Measurements from ENCODE around the gene GNB1. TPM values are rescaled to one million over a fixed set of nuclear protein-coding genes. Genes with fewer than 3 reads are reported as not detected.

GNB1 gene
- total and polyA plus RNA-seq, 9 of the 15 experiments (the other 6 are each of a cell fraction or from before 2014, with no cell fraction given): 34.3 to 388 (median 114) TPM

DNA sequence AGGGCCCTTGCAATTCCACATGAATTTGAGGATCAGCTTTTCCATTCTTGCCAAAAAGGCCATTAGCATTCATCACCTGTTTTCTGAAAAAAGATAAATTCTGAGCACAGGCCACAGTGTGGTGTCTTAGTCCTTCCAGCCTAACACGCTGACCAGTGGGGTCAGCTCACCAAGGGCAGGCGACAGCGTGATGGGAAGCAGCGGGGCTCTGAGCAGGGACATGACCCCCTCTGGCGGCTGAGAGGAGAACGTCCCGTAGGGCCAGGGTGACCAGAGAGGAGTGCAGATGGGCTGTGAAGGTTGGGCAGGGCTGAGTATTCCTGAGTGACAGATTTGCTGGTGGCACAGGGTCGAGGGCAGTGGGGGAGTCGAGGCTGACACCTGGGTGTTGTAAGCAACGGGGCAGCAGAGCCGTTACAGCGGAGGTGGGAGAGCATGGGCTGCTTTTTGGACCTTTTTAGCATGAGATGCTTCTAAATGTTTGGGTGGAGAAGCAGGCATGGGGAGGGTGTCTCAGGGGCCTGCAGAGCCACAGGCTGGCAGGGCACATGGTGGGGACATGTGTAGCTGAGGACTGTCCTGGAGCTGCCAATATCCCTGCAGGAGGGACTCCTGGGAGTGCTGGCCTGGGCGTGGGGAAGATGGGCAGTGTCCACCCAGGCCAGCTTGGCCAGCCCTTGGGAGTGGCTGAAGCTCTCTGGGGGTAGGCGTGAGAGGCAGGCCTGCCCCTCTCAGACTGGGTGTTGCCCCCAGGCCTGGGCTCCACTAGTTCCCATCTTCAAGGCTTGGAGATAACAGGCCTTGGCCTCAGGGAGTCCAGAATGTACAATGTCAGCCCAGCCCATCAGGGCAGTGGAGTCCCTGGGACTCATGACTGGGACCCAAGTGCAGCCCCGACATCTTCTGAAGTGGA, 15.6 kb upstream of the GNB1 start (continued):
- no peak for TF ChIP-seq SAFB2 (IDR thresholded peaks at IDR 0.05; ENCODE audit: borderline replicate concordance, low read depth, low read length, severe bottlenecking)
- TF ChIP-seq IFI16 (CRISPR knock-in tag; IDR thresholded peaks at IDR 0.05): no peak
- TF ChIP-seq TEAD4 (IDR thresholded peaks at IDR 0.05; ENCODE audit: low read length): peak; percentile 53
- no peak for TF ChIP-seq TEAD4 (CRISPR knock-in tag; IDR thresholded peaks at IDR 0.05; ENCODE audit: borderline replicate concordance)
- TF ChIP-seq MED1 (CRISPR knock-in tag; IDR thresholded peaks at IDR 0.05; ENCODE audit: borderline replicate concordance): no peak
- TF ChIP-seq GATAD2B (IDR thresholded peaks at IDR 0.05; ENCODE audit: borderline replicate concordance): no peak
- TF ChIP-seq OTX1 (CRISPR knock-in tag; IDR thresholded peaks at IDR 0.05): no peak
- no peak for TF ChIP-seq NFYB (IDR thresholded peaks at IDR 0.05; ENCODE audit: extremely low read depth, insufficient read length)
- TF ChIP-seq ZNF140 (CRISPR knock-in tag; IDR thresholded peaks at IDR 0.05): no peak
- TF ChIP-seq POLR2G (IDR thresholded peaks at IDR 0.05; ENCODE audit: low read depth, low read length): no peak
- peak; percentile 74 for TF ChIP-seq CXXC5 (CRISPR knock-in tag; IDR thresholded peaks at IDR 0.05)
- TF ChIP-seq, protein P1, sequence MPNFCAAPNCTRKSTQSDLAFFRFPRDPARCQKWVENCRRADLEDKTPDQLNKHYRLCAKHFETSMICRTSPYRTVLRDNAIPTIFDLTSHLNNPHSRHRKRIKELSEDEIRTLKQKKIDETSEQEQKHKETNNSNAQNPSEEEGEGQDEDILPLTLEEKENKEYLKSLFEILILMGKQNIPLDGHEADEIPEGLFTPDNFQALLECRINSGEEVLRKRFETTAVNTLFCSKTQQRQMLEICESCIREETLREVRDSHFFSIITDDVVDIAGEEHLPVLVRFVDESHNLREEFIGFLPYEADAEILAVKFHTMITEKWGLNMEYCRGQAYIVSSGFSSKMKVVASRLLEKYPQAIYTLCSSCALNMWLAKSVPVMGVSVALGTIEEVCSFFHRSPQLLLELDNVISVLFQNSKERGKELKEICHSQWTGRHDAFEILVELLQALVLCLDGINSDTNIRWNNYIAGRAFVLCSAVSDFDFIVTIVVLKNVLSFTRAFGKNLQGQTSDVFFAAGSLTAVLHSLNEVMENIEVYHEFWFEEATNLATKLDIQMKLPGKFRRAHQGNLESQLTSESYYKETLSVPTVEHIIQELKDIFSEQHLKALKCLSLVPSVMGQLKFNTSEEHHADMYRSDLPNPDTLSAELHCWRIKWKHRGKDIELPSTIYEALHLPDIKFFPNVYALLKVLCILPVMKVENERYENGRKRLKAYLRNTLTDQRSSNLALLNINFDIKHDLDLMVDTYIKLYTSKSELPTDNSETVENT (CRISPR knock-in tag; IDR thresholded peaks at IDR 0.05): no peak
- TF ChIP-seq MBD2 (IDR thresholded peaks at IDR 0.05; ENCODE audit: borderline replicate concordance, low read depth): no peak
- TF ChIP-seq, protein P2, sequence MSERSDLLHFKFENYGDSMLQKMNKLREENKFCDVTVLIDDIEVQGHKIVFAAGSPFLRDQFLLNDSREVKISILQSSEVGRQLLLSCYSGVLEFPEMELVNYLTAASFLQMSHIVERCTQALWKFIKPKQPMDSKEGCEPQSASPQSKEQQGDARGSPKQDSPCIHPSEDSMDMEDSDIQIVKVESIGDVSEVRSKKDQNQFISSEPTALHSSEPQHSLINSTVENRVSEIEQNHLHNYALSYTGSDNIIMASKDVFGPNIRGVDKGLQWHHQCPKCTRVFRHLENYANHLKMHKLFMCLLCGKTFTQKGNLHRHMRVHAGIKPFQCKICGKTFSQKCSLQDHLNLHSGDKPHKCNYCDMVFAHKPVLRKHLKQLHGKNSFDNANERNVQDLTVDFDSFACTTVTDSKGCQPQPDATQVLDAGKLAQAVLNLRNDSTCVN (CRISPR knock-in tag; IDR thresholded peaks at IDR 0.05): no peak
- TF ChIP-seq, protein P3, sequence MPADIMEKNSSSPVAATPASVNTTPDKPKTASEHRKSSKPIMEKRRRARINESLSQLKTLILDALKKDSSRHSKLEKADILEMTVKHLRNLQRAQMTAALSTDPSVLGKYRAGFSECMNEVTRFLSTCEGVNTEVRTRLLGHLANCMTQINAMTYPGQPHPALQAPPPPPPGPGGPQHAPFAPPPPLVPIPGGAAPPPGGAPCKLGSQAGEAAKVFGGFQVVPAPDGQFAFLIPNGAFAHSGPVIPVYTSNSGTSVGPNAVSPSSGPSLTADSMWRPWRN (IDR thresholded peaks at IDR 0.05; ENCODE audit: low read depth): no peak
- no peak for TF ChIP-seq ZNF785 (CRISPR knock-in tag; IDR thresholded peaks at IDR 0.05)
- TF ChIP-seq, protein P4, sequence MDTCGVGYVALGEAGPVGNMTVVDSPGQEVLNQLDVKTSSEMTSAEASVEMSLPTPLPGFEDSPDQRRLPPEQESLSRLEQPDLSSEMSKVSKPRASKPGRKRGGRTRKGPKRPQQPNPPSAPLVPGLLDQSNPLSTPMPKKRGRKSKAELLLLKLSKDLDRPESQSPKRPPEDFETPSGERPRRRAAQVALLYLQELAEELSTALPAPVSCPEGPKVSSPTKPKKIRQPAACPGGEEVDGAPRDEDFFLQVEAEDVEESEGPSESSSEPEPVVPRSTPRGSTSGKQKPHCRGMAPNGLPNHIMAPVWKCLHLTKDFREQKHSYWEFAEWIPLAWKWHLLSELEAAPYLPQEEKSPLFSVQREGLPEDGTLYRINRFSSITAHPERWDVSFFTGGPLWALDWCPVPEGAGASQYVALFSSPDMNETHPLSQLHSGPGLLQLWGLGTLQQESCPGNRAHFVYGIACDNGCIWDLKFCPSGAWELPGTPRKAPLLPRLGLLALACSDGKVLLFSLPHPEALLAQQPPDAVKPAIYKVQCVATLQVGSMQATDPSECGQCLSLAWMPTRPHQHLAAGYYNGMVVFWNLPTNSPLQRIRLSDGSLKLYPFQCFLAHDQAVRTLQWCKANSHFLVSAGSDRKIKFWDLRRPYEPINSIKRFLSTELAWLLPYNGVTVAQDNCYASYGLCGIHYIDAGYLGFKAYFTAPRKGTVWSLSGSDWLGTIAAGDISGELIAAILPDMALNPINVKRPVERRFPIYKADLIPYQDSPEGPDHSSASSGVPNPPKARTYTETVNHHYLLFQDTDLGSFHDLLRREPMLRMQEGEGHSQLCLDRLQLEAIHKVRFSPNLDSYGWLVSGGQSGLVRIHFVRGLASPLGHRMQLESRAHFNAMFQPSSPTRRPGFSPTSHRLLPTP (IDR thresholded peaks at IDR 0.05; ENCODE audit: borderline replicate concordance, extremely low read depth, insufficient read length): no peak
- TF ChIP-seq SMARCA4 (IDR thresholded peaks at IDR 0.05): no peak
- TF ChIP-seq RBM39 (optimal IDR thresholded peaks at IDR 0.05; ENCODE audit: low read depth, low read length): no peak
